SHP77 (cell line): ENCODE measurements around the gene TEX48.

Source experiments
- DNase-seq, 2 experiments: peaks; one replicate each; lab custom pipeline; 2025; lab: John Stamatoyannopoulos, UW

Gene TEX48

GRCh38 chr9:114693248-114693855, 11.4 kb upstream of the TEX48 start:
- no peak for DNase-seq

GRCh38 chr9:114691956-114692295, 9.9 kb upstream of the TEX48 start:
- no peak for DNase-seq

GRCh38 chr9:114691046-114691955, 9.3 kb upstream of the TEX48 start:
- no peak for DNase-seq

- DNase-seq = no peak
Observed at GRCh38 chr9:114690308-114690707, 8.3 kb upstream of the TEX48 start.

GRCh38 chr9:114689813-114690212, 7.8 kb upstream of the TEX48 start:
- no peak for DNase-seq

- no peak for DNase-seq
Observed at GRCh38 chr9:114688909-114689610, 7.1 kb upstream of the TEX48 start.

GRCh38 chr9:114688379-114688778, 6.4 kb upstream of the TEX48 start:
- no peak for DNase-seq

- no peak for DNase-seq
Observed at GRCh38 chr9:114687034-114687433, 5.0 kb upstream of the TEX48 start.

- DNase-seq = no peak
Observed at GRCh38 chr9:114685951-114686350, 4.0 kb upstream of the TEX48 start.

GRCh38 chr9:114684036-114684435, 2.0 kb upstream of the TEX48 start:
- DNase-seq = no peak

GRCh38 chr9:114682846-114683245, 854 bp upstream of the TEX48 start:
- no peak for DNase-seq

GRCh38 chr9:114680259-114681001, 1.6 kb downstream of the TEX48 start:
- no peak for DNase-seq

GRCh38 chr9:114678795-114679194, 3.2 kb downstream of the TEX48 start:
- DNase-seq = no peak

GRCh38 chr9:114678130-114678529, 3.9 kb downstream of the TEX48 start:
- no peak for DNase-seq

GRCh38 chr9:114677418-114677817, 4.6 kb downstream of the TEX48 start:
- DNase-seq = peak; percentile 71 to 86

- DNase-seq = no peak
Observed at GRCh38 chr9:114676901-114677300, 5.1 kb downstream of the TEX48 start.

- DNase-seq = no peak
Observed at GRCh38 chr9:114674798-114675540, 7.0 kb downstream of the TEX48 start.

GRCh38 chr9:114674076-114674797, 7.8 kb downstream of the TEX48 start:
- DNase-seq = no peak

GRCh38 chr9:114671605-114672004, 10.4 kb downstream of the TEX48 start:
- no peak for DNase-seq

- no peak for DNase-seq
Observed at GRCh38 chr9:114669961-114670360, 12.0 kb downstream of the TEX48 start.

- no peak for DNase-seq
Observed at GRCh38 chr9:114668146-114668545, 13.8 kb downstream of the TEX48 start.
